ENCODE results near the gene LSM7.

LSM7 gene

DNA sequence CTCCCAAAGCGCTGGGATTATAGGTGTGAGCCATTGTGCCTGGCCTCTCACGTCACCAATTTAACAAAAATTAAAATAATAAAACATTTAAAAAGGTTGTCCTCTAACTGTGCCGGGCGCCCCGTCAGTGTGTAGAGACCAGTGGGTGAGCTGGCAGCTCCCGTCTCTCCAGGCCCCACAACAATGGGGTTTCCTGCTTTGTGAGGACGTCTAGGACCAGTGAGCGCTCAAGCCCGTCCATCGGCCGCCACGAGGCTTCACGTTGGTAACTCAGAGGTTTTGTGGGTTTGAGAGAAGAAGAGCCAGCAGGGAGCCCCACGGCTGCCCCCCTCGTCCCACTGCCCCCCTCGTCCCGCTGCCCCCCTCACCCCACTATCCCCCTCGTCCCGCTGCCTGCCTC lies 4.7 kb downstream of the LSM7 start:
- DNase-seq (ENCODE audit: low spot score) = no peak

DNA sequence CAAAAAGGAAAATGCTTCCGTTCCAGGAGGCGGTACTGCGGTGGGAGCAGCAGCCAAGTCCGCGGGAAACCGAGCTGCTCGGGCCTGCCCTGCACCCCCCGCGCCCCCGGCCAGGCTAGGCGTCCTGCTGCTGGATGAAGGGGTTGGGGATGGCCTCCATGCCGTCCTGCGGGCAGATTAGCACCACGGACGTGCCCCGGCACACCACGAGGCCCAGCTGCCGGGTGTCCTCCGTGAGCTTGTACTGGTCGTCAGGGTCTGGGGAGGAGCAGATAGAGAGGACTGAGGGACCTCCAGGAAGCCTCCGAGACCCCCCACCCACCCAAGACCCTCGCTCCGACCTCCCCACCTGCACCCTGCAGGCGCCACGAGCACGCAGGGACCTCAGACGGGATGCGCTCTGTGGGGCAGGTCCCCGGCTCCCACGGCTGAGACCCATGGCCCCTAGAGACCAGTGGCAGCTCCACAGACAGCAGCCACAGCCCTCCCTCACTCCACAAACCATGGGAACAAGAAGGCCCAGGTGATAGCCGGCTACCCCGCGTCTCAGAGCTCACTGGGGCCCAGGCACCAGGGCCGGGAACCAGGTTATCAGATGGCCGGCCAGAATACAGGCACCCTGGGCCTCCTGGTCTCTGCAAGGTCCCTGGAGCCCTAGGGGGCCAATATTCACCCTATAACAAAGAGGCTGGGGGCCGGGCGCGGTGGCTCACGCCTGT lies 6.7 kb downstream of the LSM7 start:
- DNase-seq (ENCODE audit: low spot score) = no peak

DNA sequence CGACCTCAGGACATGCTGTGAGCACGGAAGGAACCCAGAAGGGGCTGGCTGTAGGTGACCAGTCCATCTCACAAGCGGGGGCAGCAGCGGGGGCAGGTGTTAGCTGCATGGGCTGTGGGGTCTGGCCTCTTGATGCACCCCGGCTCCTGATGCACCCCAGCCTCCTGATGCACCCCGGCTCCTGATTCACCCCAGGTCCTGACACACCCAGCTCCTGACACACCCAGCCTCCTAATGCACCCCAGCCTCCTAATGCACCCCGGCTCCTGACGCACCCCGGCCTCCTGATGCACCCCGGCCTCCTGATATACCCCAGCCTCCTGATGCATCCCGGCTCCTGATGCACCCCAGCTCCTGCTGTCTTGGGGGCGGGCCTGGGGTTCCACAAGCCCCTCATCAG lies 7.4 kb downstream of the LSM7 start:
- no peak for DNase-seq (ENCODE audit: low spot score)

DNA sequence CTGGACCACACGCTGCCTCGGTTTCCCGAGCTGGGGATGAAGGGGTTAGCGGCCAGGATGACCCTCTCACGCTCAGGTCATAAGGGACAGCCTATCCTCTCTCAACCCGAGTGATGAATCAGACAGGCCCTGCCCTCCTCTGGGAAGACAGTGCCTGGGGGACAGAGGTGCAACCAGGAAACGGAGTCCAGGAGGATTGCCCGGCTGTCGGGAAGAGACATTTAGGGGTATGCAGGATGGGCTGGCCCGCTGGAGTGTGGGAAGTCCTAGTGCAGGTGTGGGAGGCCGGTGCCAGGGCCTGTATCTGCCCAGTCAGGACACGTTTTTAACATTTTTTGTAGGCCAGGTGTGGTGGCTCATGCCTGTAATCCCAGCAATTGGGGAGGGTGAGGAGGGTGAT lies 8.3 kb downstream of the LSM7 start:
- no peak for DNase-seq (ENCODE audit: low spot score)

DNA sequence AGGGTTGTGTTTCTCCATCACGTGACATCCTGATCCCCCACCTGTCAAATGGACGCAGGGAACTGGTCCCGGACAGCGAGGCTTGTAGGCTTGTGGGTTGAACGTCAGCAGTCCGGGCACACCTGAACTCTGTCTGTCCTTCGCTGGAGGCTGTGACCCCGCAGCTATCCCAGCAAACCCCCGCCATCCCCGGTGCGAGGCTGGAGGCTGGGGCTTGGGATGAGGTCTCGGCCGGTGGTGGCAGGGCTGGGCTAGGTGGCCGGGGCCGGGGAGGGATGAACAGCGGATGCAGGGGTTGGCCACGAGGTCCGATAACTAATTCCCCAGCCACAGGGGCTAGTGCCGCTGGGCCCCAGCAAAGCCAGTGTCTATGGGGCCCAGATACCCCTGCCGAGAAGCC lies 8.8 kb downstream of the LSM7 start:
- DNase-seq (ENCODE audit: low spot score) = no peak

DNA sequence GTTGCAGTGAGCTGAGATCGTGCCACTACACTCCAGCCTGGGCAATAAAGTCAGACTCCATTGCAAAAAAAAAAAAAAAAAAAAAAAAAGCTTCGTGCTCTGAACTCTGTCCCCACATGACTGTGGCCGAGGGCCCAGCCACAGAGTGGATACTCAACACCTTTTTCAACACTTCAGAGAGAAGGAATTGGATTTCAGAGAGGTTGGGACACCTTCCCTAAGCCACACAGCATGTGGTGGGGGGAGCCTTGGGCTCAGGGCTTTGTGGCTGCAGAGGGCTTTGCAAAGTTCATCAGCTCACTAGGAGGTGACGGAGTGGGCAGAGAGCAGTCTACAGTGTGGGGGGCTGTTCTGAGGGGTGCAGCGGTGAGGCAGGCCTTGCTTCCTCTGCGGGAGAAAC lies 9.5 kb downstream of the LSM7 start:
- DNase-seq (ENCODE audit: low spot score) = no peak

DNA sequence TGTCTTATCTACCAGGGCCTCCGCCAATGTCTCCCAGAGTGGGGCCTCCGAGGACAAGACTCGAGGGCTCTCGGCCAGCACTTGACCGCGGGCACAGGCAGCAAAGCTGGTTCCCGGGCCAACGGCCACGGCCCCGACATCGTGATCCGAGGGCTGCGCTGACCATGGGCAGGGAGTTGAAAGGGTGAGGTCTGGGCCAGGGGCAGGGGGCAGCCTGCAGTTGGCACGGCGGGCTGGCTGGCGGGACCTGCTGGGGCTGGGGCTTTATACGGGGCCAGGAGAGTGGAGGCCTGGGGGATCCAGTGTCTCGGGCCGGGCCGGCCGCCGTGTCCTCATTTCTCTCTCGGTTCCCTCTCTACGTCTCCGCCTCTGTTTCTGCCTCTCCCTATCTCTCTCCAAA lies 10.6 kb downstream of the LSM7 start:
- no peak for DNase-seq (ENCODE audit: low spot score)

DNA sequence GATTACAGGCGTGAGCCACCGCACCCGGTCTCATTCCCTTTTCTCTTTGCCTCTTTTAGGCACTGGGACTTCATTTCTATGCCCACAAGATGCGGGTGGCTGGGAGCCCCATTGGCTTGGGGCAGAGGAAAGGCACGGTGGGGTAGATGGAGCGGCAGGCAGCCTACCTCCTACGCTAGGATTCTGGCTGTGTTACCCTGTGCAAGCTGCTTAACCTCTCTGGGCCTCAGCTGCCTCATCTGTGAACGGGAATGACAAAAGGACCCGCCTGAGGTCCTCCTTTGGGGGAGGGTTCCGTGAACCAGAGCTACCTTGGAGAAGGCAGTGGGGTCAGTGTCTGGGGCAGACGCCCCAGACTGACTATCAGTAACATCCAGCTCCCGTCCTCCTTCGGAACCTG lies 11.1 kb downstream of the LSM7 start:
- no peak for DNase-seq (ENCODE audit: low spot score)

DNA sequence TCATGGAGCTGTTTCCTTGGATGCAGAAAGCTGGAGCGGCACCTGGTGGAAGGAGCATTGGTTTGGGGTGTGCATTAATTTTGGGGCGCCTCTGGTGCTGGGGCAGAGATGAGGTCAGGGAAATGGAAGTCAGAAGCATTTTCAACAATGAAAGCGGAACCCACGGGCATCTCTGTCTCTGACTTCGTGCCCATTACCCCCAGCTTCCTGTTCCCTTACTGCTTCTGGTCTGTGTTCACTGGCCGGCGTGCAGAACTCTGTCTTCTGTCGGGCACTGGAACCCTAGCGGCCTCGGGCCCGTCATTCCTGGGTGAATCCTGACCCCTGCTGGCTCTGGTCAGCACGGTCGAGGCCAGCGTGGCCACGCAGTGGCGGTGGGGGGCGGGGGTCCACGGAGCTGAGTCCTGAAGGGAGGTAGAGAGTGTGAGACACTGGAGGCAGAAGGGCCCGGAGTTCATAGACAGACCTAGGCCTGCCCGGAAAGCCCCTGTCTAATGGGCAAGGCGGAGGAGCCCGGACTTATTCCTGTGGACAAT lies 12.5 kb downstream of the LSM7 start:
- peak; percentile 78 for DNase-seq (ENCODE audit: low spot score)

DNA sequence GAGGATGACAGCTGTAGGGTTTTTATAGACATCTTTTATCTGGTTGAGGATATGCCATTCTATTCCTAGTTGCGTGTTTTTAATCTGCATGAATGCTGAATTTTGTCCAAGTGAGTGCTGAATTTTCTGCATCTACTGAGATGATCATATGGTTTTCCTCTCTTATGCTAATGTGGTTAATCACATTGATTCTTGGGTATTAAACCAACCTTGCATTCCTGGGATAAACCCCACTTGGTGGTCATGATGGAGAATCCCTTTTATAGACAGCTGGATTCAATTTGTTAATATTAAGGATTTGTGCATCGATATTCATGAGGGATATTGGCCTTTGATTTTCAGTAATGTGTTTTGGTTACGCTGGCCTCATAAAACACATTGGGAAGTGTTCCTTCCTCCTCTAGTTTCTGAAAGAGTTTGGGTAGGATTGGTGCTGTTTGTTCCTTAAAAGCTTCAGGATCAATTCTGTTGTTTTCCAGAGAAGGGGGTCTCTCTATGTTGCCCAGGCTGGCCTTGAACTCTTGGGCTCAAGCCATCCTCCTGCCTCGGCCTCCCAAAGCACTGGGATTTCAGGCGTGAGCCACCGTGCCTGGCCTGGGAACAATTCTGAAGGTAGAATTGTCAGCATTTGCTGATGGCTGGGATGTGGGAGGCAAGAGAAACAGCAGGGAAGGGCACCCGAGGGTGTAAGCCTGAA lies 13.1 kb downstream of the LSM7 start:
- DNase-seq (ENCODE audit: low spot score) = no peak

DNA sequence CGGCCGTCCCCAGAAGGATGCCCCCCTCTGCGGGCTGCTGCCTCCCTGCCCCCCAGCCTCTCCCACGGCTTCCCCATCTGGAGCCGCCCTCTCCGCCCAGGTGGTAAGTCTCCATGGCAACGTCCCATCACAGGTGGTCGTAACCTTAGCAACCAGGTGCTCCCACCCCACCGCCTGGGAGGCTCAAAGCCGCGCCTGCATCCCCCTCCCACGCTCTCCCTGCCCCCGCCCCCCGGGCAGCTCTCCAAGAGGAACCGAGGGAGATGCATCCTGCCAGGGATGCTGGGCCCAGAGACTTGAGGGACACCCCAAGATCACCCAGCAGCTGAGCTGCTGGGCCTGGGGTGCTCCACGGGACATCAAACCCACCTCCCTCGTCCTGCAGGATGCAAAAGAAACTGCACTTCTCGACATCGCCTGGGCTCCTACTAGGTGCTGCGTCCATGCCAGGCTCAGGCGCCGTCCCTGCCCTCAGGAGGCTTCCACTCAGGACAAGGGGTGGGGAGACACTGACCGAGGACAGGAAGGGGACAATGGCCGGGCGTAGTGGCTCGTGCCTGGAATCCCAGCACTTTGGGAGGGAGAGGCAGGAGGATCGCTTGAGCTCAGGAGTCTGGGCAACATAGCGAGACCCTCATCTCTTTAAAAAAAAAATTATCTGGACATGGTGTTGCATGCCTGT lies 15.4 kb downstream of the LSM7 start:
- DNase-seq (ENCODE audit: low spot score) = no peak

DNA sequence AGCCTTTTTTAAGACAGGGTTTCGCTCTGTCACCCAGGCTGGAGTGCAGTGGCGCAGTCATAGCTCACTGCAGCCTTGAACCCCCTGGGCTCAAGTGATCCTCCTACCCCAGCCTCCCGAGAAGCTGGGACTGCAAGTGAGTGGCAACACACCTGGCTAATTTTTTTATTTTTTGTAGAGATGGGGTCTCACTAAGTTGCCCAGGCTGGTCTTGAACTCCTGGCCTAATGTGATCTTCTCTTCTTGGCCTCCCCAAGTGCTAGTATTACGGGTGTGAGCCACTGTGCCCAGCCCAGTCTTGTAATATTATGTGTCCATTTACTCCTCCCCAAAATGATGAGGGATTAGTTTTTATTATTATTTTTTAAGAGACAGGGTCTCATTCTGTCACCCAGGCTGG lies 17.3 kb downstream of the LSM7 start:
- no peak for DNase-seq (ENCODE audit: low spot score)

DNA sequence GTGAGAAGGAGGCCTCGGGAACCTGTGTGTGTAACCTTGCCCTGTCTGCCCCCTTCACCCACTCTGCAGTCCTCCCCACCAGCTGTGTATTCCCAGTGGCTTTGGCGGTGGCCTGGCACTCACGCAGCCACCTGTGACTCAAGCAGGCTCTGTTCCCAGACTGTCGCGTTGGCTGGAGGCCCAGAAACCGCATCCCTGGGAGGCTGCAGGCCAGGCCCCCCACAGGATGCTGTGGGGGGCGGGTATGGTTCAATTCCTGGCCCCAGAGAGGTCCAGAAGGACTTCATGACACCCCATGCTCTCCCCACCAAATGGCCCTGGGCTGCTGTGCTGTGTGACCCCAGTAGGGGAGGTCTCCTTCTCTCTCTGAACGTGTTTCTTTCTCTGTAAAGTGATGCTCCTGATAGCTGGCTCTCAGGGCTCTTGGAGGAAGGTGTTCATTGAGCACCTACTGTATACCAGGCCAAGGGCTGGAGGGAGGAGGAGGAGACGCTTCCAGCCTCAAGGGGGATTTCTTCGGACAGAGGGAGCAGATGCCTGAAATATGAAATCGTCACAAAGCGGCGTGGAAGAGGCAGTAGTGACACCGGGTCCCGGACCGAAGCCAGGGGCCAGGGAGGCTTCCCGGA lies 18.5 kb downstream of the LSM7 start:
- no peak for DNase-seq (ENCODE audit: low spot score)

DNA sequence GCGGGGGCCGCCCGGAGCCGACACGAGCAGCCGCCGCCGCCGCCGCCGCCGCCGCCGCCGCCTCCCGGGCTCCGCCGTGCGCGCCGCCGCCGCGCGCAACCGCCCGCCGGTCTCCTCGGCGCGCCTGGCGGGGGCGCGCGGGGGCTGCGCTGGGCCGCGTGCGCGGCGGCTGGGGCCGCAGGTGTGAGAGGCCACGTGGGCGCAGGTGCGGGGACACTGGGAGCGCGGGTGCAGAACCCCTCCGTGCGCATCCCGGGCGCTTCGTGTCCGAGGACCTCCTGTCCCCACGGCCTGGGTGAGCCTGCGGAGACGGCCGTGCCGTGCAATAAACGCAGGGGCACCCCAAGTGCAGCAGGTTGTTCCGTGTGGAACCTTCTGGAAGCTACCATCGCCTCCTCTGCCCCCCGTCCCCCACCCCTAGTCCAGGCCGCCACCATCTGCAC lies 20.3 kb downstream of the LSM7 start, which contains the start of gene LINGO3:
LINGO3 (minus strand) TSS at position 41 of the 443 bp plus-strand sequence. CDS start 16,378 bp downstream, outside the sequence.
- DNase-seq (ENCODE audit: low spot score) = peak; percentile 47

DNA sequence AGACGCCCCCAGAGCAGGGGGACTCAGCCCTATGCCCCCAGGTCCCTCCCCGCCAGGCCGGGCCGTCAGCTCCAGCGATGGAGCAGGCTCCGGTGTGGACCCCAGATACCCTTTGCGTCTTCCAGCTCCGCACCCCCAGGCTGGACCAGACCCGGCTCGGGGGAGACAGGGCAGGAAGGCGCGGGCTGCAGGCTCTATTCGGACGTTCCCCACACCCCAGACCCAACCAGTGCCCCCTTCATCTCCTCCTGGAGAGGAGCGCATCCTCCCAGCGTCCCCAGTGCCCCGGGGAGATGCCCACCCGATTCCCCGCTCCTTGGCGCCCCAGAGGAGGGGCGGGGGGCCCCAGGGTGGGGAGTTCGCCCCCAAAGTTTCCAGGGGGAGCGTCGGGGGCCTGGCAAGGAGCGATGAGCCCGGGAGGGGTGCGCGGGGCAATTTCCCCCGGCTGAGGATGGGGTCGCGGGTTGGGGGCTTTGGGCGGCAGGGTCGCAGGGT lies 20.8 kb downstream of the LSM7 start:
- DNase-seq (ENCODE audit: low spot score) = no peak

DNA sequence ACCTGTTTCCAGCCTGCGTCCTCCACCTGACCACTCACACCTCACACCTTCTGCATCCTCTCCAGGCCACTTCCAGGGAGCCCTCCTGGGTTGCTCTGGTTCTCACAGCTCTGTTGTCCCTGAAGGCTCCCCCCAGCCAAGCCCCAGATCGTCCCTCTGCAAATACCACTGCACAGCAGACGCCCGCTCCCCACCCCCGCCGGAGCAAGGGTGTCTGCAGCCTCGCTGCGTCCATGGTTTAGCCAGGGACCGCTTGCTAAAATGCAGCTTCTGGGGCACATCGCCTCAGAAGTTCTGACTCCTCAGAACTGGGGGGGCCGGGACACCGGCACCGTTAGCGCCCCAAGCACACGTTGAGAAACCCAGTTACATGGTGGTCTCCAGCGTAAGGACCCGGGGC lies 21.4 kb downstream of the LSM7 start:
- DNase-seq (ENCODE audit: low spot score) = no peak

DNA sequence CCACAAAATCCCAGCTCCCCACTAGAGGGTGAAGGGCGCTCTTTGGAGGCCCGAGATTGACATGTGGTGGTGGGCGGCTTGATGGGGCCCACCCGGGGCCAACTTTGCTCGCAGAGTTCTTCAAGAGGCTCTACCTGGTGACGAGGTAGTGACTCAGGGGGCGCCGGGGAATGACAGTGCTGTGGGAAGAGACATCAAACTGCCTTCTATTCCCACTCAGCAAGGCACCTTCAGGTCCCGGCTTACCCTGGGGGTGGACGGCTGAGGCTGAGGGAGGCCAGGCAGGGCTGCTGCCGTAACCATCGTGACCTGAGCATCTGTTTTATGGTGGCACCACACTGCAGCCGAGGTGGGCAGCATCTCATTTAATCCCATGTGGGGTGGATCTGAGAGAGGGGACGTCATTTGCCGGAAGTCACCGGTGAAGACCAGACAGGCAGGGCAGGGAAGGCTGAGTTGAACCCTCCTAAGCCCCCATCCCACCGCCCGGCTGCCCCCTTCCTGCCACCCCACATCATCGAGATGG lies 22.0 kb downstream of the LSM7 start:
- DNase-seq (ENCODE audit: low spot score) = no peak

DNA sequence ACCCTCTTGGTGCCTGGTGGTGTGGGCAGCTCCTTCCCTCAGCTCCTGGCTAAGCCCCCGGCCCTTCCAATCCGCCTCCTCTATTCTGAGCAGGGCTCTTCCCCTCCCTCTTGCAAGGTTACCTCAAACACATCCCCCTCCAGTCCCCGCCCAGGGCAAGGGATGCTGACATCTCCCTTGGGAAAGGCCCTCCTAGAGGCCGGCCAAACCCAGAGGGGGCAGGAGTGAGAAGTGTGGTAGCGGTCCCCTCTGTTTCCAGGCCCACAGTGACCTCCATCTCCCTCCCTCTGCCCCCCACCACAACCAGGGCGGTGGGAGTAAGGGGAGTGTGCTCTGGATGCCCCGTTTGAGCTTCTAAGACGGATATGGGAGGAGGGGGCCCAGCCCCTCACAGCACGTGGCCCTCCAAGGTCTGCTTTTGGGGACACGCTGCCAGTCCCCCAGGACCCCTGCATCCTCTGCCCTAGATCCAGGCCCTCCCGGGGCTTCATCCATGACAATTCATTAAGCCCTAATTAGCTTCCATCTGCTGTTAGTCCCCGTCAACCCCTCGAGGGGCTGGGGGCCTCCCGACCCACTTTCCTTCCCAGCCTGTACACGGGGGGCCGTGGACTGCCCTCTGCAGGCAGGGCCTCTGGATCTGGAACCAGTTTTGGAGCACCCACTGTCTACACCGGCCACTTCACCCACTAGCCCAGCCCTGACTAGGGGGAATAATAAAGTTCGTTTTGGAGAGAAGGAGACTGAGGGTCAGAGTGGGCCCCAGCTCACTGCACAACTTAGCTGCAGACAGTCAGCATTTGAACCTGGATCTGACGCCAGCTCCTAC lies 22.7 kb downstream of the LSM7 start:
- DNase-seq (ENCODE audit: low spot score) = no peak

DNA sequence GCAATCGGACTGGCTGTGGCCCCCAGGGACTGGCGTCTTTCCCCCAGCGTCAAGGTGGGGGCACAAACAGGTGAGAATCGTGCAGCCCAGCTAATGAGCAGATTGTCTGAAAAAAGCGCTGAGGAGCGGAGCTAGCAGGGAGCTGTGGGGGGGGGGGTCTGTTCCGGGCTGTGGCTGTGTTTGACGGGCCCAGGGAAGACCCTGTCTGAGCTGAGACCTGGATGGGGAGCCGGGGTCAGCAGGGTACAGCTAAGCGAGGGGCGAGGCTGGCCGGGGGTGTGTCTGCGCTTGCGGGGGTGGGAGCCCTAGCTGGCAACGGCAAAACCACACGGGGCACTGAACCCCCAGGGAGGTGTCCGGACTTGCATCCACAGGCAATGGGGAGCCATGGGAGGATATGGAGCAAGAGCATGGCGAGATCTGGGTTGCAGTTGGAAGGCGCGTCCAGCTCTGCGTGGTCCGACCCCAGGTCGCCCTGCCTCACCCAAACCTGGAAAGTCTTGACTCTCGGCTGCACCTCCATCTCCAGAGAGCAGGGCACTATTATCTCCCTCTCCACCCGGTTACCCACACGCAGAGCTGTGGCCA lies 25.1 kb downstream of the LSM7 start:
- DNase-seq (ENCODE audit: low spot score) = no peak

DNA sequence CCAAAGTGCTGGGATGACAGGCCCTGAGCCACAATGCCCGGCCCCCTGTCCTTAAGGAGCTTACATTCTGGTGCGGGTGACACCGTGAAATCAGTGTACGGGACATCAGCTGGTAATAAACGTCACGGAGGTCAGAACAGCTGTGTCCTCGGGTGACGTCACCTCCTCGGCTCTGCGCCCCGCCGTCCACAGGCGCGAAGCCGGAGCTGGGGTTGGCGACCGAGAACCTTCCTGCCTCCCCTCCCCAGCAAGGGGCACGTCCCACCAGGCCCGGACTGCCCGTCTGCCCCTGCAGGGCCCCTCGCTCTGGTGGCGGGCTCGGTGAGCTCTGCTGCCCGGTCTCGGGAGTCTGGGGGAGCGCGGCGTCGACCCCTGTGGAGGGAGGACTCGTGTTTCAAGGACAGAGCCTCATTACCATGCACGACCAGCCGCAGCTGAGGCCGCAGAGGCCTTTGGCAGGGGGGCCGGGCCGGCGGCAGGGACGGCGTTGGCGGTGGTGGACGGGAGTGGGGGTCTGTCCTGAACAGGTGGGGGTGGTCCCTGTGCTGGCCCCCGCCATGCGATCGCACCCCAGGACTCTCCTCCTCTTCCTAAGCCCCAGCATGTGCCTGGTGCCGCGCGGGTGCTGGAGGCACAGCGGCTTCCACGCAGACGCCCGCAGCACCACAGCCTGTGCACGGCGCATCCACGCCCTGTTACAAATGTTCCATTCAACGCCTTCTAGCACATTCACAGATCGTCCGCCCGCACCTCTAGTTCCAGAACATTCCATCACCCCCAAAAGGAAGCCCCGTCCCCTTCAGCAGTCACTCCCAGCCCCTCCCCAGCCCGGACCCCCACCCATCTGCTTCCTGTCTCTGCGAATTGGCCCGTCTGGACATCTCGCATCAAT lies 25.8 kb downstream of the LSM7 start:
- peak; percentile 71 for DNase-seq (ENCODE audit: low spot score)
